ENCODE results near the gene OSBP2.
A peak's percentile ranks its signal among the peaks of the same experiment; 100 is the strongest.

OSBP2 gene

DNA sequence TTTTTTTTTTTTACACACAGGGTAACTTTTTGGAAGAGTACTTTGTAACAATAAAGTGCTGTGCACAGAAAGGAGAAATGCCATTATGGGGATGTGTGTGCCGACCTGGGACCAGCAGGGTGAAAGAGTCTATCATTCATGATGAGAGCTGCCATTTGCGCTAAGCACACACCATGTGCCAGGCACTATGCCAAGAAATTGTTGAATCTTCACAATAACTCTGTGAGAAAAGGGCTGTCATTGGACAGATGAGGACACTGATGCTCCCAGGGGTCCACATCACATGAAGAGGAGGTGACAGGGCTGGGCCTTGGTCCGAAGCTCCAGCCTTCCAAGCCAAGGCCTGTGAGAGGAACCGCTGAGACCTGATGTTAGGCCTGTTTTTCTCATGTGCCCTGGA is 32.6 kb upstream of the OSBP2 start:
- Histone ChIP-seq H3K36me3 (ENCODE audit: control insufficient read depth, insufficient read depth, low read length) (no peaks in the 10 kb centered on the region), H3K9me3 (ENCODE audit: control insufficient read depth, low read length) (no peaks in the 10 kb centered on the region), H3K9ac (no peak overlapping the region), H3K4me1 (no peaks in the 10 kb centered on the region), H3K27ac (no peak overlapping the region), H3K79me2 (no peaks in the 10 kb centered on the region), H3K4me3 (ENCODE audit: low read depth, low read length) (no peak overlapping the region), H2AFZ (no peak overlapping the region), H3K4me2 (ENCODE audit: low read length) (no peak overlapping the region), H3K27me3 (ENCODE audit: control insufficient read depth, insufficient read depth, low read length) (no peaks in the 10 kb centered on the region)
- no peak for TF ChIP-seq CTCF (IDR thresholded peaks at IDR 0.05)

- Histone ChIP-seq H3K36me3 (ENCODE audit: control insufficient read depth, insufficient read depth, low read length) (no peaks in the 10 kb centered on the region), H3K27ac (no peak overlapping the region), H3K4me1 (peaks cover 2% of the 10 kb centered on the region), H2AFZ (no peak overlapping the region), H3K9ac (no peak overlapping the region), H3K79me2 (no peaks in the 10 kb centered on the region), H3K4me3 (ENCODE audit: low read depth, low read length) (no peak overlapping the region), H3K9me3 (ENCODE audit: control insufficient read depth, low read length) (no peaks in the 10 kb centered on the region), H3K4me2 (ENCODE audit: low read length) (no peak overlapping the region), H3K27me3 (ENCODE audit: control insufficient read depth, insufficient read depth, low read length) (no peaks in the 10 kb centered on the region)
- TF ChIP-seq CTCF (IDR thresholded peaks at IDR 0.05): no peak
These were observed 29.9 kb upstream of the OSBP2 start for GRCh38 chr22:30664798-30665197.

DNA sequence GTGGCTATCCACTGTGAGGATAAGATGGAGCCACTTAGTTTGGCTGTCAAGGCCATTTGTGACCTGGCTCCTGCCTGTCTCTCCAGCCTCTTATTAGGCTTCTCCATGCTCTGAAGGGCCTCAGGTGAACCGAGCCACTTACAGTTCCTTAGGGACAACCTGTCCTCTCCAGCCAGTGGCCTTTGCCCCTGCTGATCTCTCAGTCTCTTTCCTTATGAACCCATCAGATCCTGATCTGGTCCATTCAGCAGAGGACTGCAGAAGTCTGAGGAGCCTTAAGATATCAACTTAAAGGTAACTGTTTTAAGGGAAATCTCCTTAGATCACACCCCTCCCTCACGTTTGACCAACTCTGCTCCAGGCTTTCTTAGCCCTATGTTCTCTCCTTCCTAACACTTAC is 29.4 kb upstream of the OSBP2 start:
- no peaks in the 10 kb centered on the region for H3K36me3 ChIP-seq (ENCODE audit: control insufficient read depth, insufficient read depth, low read length)
- no peaks in the 10 kb centered on the region for H3K9me3 ChIP-seq (ENCODE audit: control insufficient read depth, low read length)
- no peak overlapping the region for H3K27ac ChIP-seq
- no peaks in the 10 kb centered on the region for H3K79me2 ChIP-seq
- no peak overlapping the region for H3K9ac ChIP-seq
- no peaks in the 10 kb centered on the region for H3K27me3 ChIP-seq (ENCODE audit: control insufficient read depth, insufficient read depth, low read length)
- H3K4me2 ChIP-seq (ENCODE audit: low read length): no peak overlapping the region
- H2AFZ ChIP-seq: no peak overlapping the region
- no peak overlapping the region for H3K4me3 ChIP-seq (ENCODE audit: low read depth, low read length)
- no peak for TF ChIP-seq CTCF (IDR thresholded peaks at IDR 0.05)
- H3K4me1 ChIP-seq: peaks cover 2% of the 10 kb centered on the region

DNA sequence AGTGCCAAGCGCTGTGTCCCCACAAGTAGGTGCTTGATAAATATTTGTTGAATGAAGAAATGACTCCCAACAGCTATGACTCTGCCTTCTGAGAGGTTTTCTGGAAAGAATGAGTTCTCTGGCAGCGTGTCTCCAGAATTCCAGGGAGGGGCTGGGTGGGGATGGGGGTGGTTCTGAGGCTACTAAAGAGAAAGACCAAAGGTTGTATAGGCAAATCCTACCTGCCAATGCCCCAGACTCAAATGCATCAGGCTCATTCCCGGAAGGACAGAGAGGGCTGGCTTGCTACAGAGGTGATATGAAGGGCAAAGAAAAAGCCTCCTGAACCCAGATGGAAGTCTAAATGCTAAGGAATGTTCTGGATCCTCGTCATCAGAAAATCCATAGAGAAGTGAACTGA is 28.9 kb upstream of the OSBP2 start:
- peaks cover 2% of the 10 kb centered on the region for H3K4me1 ChIP-seq
- no peak overlapping the region for H3K4me2 ChIP-seq (ENCODE audit: low read length)
- no peak overlapping the region for H3K9ac ChIP-seq
- TF ChIP-seq CTCF (IDR thresholded peaks at IDR 0.05): no peak
- H2AFZ ChIP-seq: no peak overlapping the region
- no peaks in the 10 kb centered on the region for H3K79me2 ChIP-seq
- H3K36me3 ChIP-seq (ENCODE audit: control insufficient read depth, insufficient read depth, low read length): no peaks in the 10 kb centered on the region
- H3K27ac ChIP-seq: no peak overlapping the region
- no peak overlapping the region for H3K4me3 ChIP-seq (ENCODE audit: low read depth, low read length)
- no peaks in the 10 kb centered on the region for H3K9me3 ChIP-seq (ENCODE audit: control insufficient read depth, low read length)
- no peaks in the 10 kb centered on the region for H3K27me3 ChIP-seq (ENCODE audit: control insufficient read depth, insufficient read depth, low read length)

GRCh38 chr22:30667107-30667493 is 27.6 kb upstream of the OSBP2 start:
- peak overlapping the region; percentile 11 for H3K27ac ChIP-seq
- no peak overlapping the region for H3K9ac ChIP-seq
- H2AFZ ChIP-seq: peak overlapping the region; percentile 95
- TF ChIP-seq CTCF (IDR thresholded peaks at IDR 0.05): no peak
- no peaks in the 10 kb centered on the region for H3K9me3 ChIP-seq (ENCODE audit: control insufficient read depth, low read length)
- peaks cover 2% of the 10 kb centered on the region for H3K4me1 ChIP-seq
- H3K4me3 ChIP-seq (ENCODE audit: low read depth, low read length): peak overlapping the region; percentile 75
- no peaks in the 10 kb centered on the region for H3K36me3 ChIP-seq (ENCODE audit: control insufficient read depth, insufficient read depth, low read length)
- H3K27me3 ChIP-seq (ENCODE audit: control insufficient read depth, insufficient read depth, low read length): no peaks in the 10 kb centered on the region
- no peaks in the 10 kb centered on the region for H3K79me2 ChIP-seq
- peak overlapping the region; percentile 76 for H3K4me2 ChIP-seq (ENCODE audit: low read length)
